OCI-LY1 (cell line): Measurements from ENCODE around the gene TSR3.

Source experiments
- CTCF ChIP-seq: fragments of 200-600 bp; sonication (generic), shearing (Covaris generic); IDR thresholded peaks from 2 replicates; pipeline ENCODE4 v1.5.1; 2017; ENCODE audit warnings: mild to moderate bottlenecking, antibody characterized with exemption, low read length, moderate library complexity, mixed read lengths
- EZH2 ChIP-seq: fragments of 200-600 bp; sonication (generic), shearing (Covaris generic); IDR thresholded peaks from 2 replicates; pipeline ENCODE4 v1.8.0; 2017; ENCODE audit warnings: borderline replicate concordance, mixed run types, mild to moderate bottlenecking, antibody characterized with exemption, low read length, moderate library complexity, mixed read lengths

GRCh38 chr16:1299868-1300203, 51.8 kb downstream of the TSR3 start:
- TF ChIP-seq EZH2, result no peak
- TF ChIP-seq CTCF, result no peak
